HL-60 (cell line): ENCODE results near the gene ANKRD36B.
"Not testable (repeated sequence)": the region's sequence is repeated elsewhere in the genome, so short reads cannot be mapped to it uniquely, and the experiment has no call there.

Experiments used
- CTCF ChIP-seq: IDR thresholded peaks from one replicate; pipeline ENCODE4 v1.5.1; 2011; ENCODE audit warnings: low read length, control low read depth, inconsistent platforms; ENCODE audit not compliant: insufficient read depth
- POLR2AphosphoS5 ChIP-seq: IDR thresholded peaks from 2 replicates; pipeline ENCODE4 v1.6.1; 2012; ENCODE audit warnings: low read depth

- TF ChIP-seq CTCF, POLR2AphosphoS5: not testable (repeated sequence)
Measured at GRCh38 chr2:97611895-97612294, 22.2 kb upstream of the ANKRD36B start.
